Measurements from ENCODE around the gene KLC1.

GRCh38 chr14:103653805-103654204 is 24.8 kb downstream of the KLC1 start:
- no peak for TF ChIP-seq ATF3 (IDR thresholded peaks at IDR 0.05)
- no peak for TF ChIP-seq CEBPB (IDR thresholded peaks at IDR 0.05; ENCODE audit: low read depth)
- TF ChIP-seq CTCF (IDR thresholded peaks at IDR 0.05 in 2 of 3, conservative IDR thresholded peaks at IDR 0.05 in 1 of 3; ENCODE audit: borderline replicate concordance in 1 of 3, insufficient read depth in 1 of 3, low read depth in 2 of 3, low read length in 2 of 3) = no peak
- no peak for TF ChIP-seq TCF7L2 (IDR thresholded peaks at IDR 0.05; ENCODE audit: borderline replicate concordance, extremely low read depth, insufficient read depth, insufficient read length)

Measured in HCT116 (cell line).